ENCODE data around the gene ELOVL1.

ELOVL1 gene

GRCh38 chr1:43367904-43368645, at the start of gene ELOVL1:
ELOVL1 (minus strand) TSS chr1:43368011; CDS start chr1:43365609, 2,402 bp downstream.
- in situ Hi-C loops (cut with HindIII; ENCODE audit: low sequenced_read_pairs), result no loop called here

GRCh38 chr1:43415901-43416300, 48.1 kb upstream of the ELOVL1 start:
- in situ Hi-C loops (cut with HindIII; ENCODE audit: low sequenced_read_pairs), result loop anchor here (25.0 kb wide), 1 partner anchor 179 kb away; no protein-coding TSS in a partner anchor

GRCh38 chr1:43414634-43415223, 46.9 kb upstream of the ELOVL1 start:
- in situ Hi-C loops (cut with HindIII; ENCODE audit: low sequenced_read_pairs), result loop anchor here (25.0 kb wide), 1 partner anchor 177 kb away; no protein-coding TSS in a partner anchor

- in situ Hi-C loops (cut with HindIII; ENCODE audit: low sequenced_read_pairs), result loop anchor here (25.0 kb wide), 1 partner anchor 176 kb away; no protein-coding TSS in a partner anchor
These were observed 45.6 kb upstream of the ELOVL1 start for GRCh38 chr1:43413426-43413825.

- in situ Hi-C loops (cut with HindIII; ENCODE audit: low sequenced_read_pairs), result loop anchor here (25.0 kb wide), 1 partner anchor 173 kb away; no protein-coding TSS in a partner anchor
These were observed 42.8 kb upstream of the ELOVL1 start for GRCh38 chr1:43410571-43410970.

- in situ Hi-C loops (cut with HindIII; ENCODE audit: low sequenced_read_pairs), result loop anchor here (25.0 kb wide), 1 partner anchor 169 kb away; no protein-coding TSS in a partner anchor
These were observed 38.0 kb upstream of the ELOVL1 start for GRCh38 chr1:43405876-43406234.

- in situ Hi-C loops (cut with HindIII; ENCODE audit: low sequenced_read_pairs), result loop anchor here (25.0 kb wide), 1 partner anchor 168 kb away; no protein-coding TSS in a partner anchor
These were observed 37.5 kb upstream of the ELOVL1 start for GRCh38 chr1:43405219-43405875.

- in situ Hi-C loops (cut with HindIII; ENCODE audit: low sequenced_read_pairs), result loop anchor here (25.0 kb wide), 1 partner anchor 167 kb away; no protein-coding TSS in a partner anchor
These were observed 36.5 kb upstream of the ELOVL1 start for GRCh38 chr1:43404353-43404752.

- in situ Hi-C loops (cut with HindIII; ENCODE audit: low sequenced_read_pairs), result loop anchor here (25.0 kb wide), 1 partner anchor 165 kb away; no protein-coding TSS in a partner anchor
These were observed 34.5 kb upstream of the ELOVL1 start for GRCh38 chr1:43402089-43402865.

- in situ Hi-C loops (cut with HindIII; ENCODE audit: low sequenced_read_pairs), result loop anchor here (25.0 kb wide), 1 partner anchor 163 kb away; no protein-coding TSS in a partner anchor
These were observed 32.6 kb upstream of the ELOVL1 start for GRCh38 chr1:43400441-43400840.

GRCh38 chr1:43398227-43398626, 30.4 kb upstream of the ELOVL1 start:
- in situ Hi-C loops (cut with HindIII; ENCODE audit: low sequenced_read_pairs), result no loop called here

- in situ Hi-C loops (cut with HindIII; ENCODE audit: low sequenced_read_pairs), result no loop called here
These were observed 28.2 kb upstream of the ELOVL1 start for GRCh38 chr1:43396059-43396458.

- in situ Hi-C loops (cut with HindIII; ENCODE audit: low sequenced_read_pairs), result no loop called here
These were observed 27.7 kb upstream of the ELOVL1 start for GRCh38 chr1:43395523-43395922.

GRCh38 chr1:43392702-43393101, 24.9 kb upstream of the ELOVL1 start:
- in situ Hi-C loops (cut with HindIII; ENCODE audit: low sequenced_read_pairs), result no loop called here

- in situ Hi-C loops (cut with HindIII; ENCODE audit: low sequenced_read_pairs), result no loop called here
These were observed 21.8 kb upstream of the ELOVL1 start, which contains the start of the genes MED8 and SZT2 for GRCh38 chr1:43389326-43390313. MED8 (minus strand) TSS chr1:43389800; CDS start chr1:43389764, 36 bp downstream. SZT2 (plus strand) TSS chr1:43389899; CDS start chr1:43389969, 70 bp downstream.

- in situ Hi-C loops (cut with HindIII; ENCODE audit: low sequenced_read_pairs), result no loop called here
These were observed 20.8 kb upstream of the ELOVL1 start for GRCh38 chr1:43388613-43389012.

- in situ Hi-C loops (cut with HindIII; ENCODE audit: low sequenced_read_pairs), result no loop called here
These were observed 20.3 kb upstream of the ELOVL1 start for GRCh38 chr1:43387976-43388599.

GRCh38 chr1:43386676-43387075, 18.9 kb upstream of the ELOVL1 start:
- in situ Hi-C loops (cut with HindIII; ENCODE audit: low sequenced_read_pairs), result no loop called here

GRCh38 chr1:43383449-43383848, 15.6 kb upstream of the ELOVL1 start:
- in situ Hi-C loops (cut with HindIII; ENCODE audit: low sequenced_read_pairs), result no loop called here
